ENCODE data around the gene UCHL1.
"Not testable (repeated sequence)": the region's sequence is repeated elsewhere in the genome, so short reads cannot be mapped to it uniquely, and the experiment has no call there.

Gene UCHL1

GRCh38 chr4:41290479-41290878, 33.8 kb downstream of the UCHL1 start:
- no peak for DNase-seq (ENCODE audit: low read depth)

- DNase-seq (ENCODE audit: low read depth) = no peak
Measured at GRCh38 chr4:41294445-41295062, 37.8 kb downstream of the UCHL1 start.

GRCh38 chr4:41296995-41297394, 40.3 kb downstream of the UCHL1 start:
- DNase-seq (ENCODE audit: low read depth) = no peak

GRCh38 chr4:41297832-41298231, 41.1 kb downstream of the UCHL1 start:
- DNase-seq (ENCODE audit: low read depth) = no peak

- DNase-seq (ENCODE audit: low read depth) = no peak
Measured at GRCh38 chr4:41299486-41299885, 42.8 kb downstream of the UCHL1 start.

- no peak for DNase-seq (ENCODE audit: low read depth)
Measured at GRCh38 chr4:41301137-41301536, 44.4 kb downstream of the UCHL1 start.

GRCh38 chr4:41303372-41304118, 46.8 kb downstream of the UCHL1 start:
- DNase-seq (ENCODE audit: low read depth) = no peak

GRCh38 chr4:41304221-41304620, 47.5 kb downstream of the UCHL1 start:
- DNase-seq (ENCODE audit: low read depth) = no peak

GRCh38 chr4:41305476-41305875, 48.7 kb downstream of the UCHL1 start:
- DNase-seq (ENCODE audit: low read depth) = no peak

GRCh38 chr4:41307638-41308037, 50.9 kb downstream of the UCHL1 start:
- no peak for DNase-seq (ENCODE audit: low read depth)

GRCh38 chr4:41308398-41308797, 51.7 kb downstream of the UCHL1 start:
- no peak for DNase-seq (ENCODE audit: low read depth)

GRCh38 chr4:41315426-41315825, 58.7 kb downstream of the UCHL1 start:
- DNase-seq (ENCODE audit: low read depth) = not testable (repeated sequence)

- DNase-seq (ENCODE audit: low read depth) = no peak
Measured at GRCh38 chr4:41315862-41316261, 59.1 kb downstream of the UCHL1 start.
